Body of pancreas (tissue), 4 donors: Measurements from ENCODE around the gene OR2Z1. TPM values are rescaled to one million over a fixed set of nuclear protein-coding genes. Genes with fewer than 3 reads are reported as not detected.

Experiments
- ATAC-seq: fragments of 150-250 bp; one replicate; pipeline ENCODE4 v1.9.1; 2016
- DNase-seq, 4 donors: peaks; one replicate each; pipeline ENCODE4 v3.0.0-alpha.2; 2019
- H3K27ac ChIP-seq, 4 donors: fragments of 200-600 bp; sonication (generic); 1 replicate in 3 of 4; 2 replicates in 1 of 4; pipeline versions ENCODE4 v1.5.1 to v1.6.1; 2016 to 2019; ENCODE audit warnings: mild to moderate bottlenecking in 1 of 4, mixed read lengths in 1 of 4, moderate library complexity in 1 of 4
- H3K27me3 ChIP-seq, 2 donors: fragments of 200-600 bp; sonication (generic); one replicate each; pipeline ENCODE4 v1.6.0; 2016; ENCODE audit warnings: mild to moderate bottlenecking in 1 of 2
- H3K36me3 ChIP-seq, 2 donors: fragments of 200-600 bp; sonication (generic); replicated peaks in 1 of 2; 2 replicates each; pipeline ENCODE4 v1.5.1; 2016; ENCODE audit warnings: low read depth in 2 of 2; ENCODE audit not compliant: insufficient read depth in 1 of 2
- H3K4me1 ChIP-seq: fragments of 200-600 bp; sonication (generic); one replicate; pipeline ENCODE4 v1.6.0; 2016
- H3K4me3 ChIP-seq, 2 donors: fragments of 200-600 bp; sonication (generic); 1 replicate in 1 of 2; 2 replicates in 1 of 2; pipeline ENCODE4 v1.5.1; 2016 to 2019
- H3K9me3 ChIP-seq, 3 donors: fragments of 200-600 bp; sonication (generic); 1 replicate in 2 of 3; 2 replicates in 1 of 3; pipeline ENCODE4 v1.5.1; 2016
- POLR2A ChIP-seq, 3 donors: fragments of 450-650 bp; IDR thresholded peaks; one replicate each; pipeline ENCODE4 v1.6.1; 2016; ENCODE audit warnings: antibody characterized with exemption in 3 of 3, mild to moderate bottlenecking in 2 of 3
- WGBS, 2 donors: methylation state at CpG; one replicate each; pipeline ENCODE4 v1.1.5; 2017; 5-methylcytosine and 5-hydroxymethylcytosine counted together
- intact Hi-C: fragments of 100-400 bp; cut with DNase I; formaldehyde crosslinking; loops from one replicate; pipeline ENCODE4 v1.15.1; 2023
- total RNA-seq, 2 donors: library from RNA; depleted of rRNA; stranded (reverse); fragments of >200 nt; gene quantifications; one replicate each; pipeline ENCODE4 v1.1.0, GENCODE V29; 2016
- TF ChIP-seq, protein P1 (sequence below), 7 experiments: fragments of 450-650 bp in 4 of 7; fragments of 200-600 bp in 3 of 7; sonication (generic) in 3 of 7; IDR thresholded peaks; one replicate each; pipeline ENCODE4 v1.5.1; 2016 to 2019; ENCODE audit warnings: antibody characterized with exemption in 7 of 7

OR2Z1 gene
- total RNA-seq, 2 donors from 2014 or later = not detected

DNA sequence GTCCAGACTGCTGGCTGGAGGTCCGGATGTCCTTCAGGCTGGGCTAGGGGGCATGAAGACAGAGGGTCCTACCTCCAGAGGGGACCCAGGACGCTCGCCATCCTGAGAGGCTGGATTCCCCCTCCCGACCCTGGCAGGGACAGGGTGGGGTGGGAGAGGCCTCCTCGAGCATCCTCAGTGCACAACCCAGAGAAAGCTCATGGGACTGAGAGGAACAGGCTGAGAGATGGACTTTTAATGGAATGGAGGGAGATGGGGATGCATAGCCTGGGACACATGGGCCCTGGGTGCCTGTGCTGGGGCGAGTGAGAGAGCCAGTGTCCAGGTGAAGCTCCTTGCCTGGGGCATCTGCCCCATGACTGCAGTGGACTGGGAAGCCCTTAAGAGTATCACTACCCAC lies 25.9 kb upstream of the OR2Z1 start:
- TF ChIP-seq, protein P1, sequence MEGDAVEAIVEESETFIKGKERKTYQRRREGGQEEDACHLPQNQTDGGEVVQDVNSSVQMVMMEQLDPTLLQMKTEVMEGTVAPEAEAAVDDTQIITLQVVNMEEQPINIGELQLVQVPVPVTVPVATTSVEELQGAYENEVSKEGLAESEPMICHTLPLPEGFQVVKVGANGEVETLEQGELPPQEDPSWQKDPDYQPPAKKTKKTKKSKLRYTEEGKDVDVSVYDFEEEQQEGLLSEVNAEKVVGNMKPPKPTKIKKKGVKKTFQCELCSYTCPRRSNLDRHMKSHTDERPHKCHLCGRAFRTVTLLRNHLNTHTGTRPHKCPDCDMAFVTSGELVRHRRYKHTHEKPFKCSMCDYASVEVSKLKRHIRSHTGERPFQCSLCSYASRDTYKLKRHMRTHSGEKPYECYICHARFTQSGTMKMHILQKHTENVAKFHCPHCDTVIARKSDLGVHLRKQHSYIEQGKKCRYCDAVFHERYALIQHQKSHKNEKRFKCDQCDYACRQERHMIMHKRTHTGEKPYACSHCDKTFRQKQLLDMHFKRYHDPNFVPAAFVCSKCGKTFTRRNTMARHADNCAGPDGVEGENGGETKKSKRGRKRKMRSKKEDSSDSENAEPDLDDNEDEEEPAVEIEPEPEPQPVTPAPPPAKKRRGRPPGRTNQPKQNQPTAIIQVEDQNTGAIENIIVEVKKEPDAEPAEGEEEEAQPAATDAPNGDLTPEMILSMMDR (IDR thresholded peaks at IDR 0.05) = no peak
- TF ChIP-seq POLR2A (IDR thresholded peaks at IDR 0.05) = no peak
- 19 to 71% methylated on average over 1 to 6 of the region's 6 CpGs for WGBS, 2 donors
- ATAC-seq = no peak
- Histone ChIP-seq H3K27ac (no peak overlapping the region), H3K27me3 (no peaks in the 10 kb centered on the region), H3K9me3 (no peaks in the 10 kb centered on the region), H3K4me1 (no peaks in the 10 kb centered on the region), H3K36me3 (no peaks in the 10 kb centered on the region), H3K4me3 (no peak overlapping the region)
- intact Hi-C loops = no loop called here
- DNase-seq = no peak

DNA sequence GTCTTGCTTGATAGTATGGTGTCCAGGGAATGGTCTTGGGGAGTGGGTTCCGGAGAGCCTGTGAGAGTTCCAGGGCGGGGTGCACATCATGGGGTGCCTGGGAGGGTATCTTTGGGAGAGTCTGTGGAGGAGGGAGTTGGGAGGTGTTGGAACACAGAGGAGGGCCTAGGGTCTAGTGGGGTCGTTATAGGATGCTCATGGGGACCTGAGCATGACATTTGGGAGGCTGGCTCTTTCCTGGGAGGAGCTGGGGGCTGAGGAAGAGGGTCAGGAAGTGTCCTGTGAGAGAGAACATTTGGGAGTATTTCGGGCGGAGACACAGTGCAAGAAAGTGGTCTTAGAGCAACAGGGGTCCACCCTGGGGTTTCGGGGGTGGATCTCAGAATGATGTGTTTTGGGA lies 25.5 kb upstream of the OR2Z1 start:
- Histone ChIP-seq H3K4me3 (no peak overlapping the region), H3K9me3 (no peaks in the 10 kb centered on the region), H3K4me1 (no peaks in the 10 kb centered on the region), H3K27ac (no peak overlapping the region), H3K27me3 (no peaks in the 10 kb centered on the region), H3K36me3 (no peaks in the 10 kb centered on the region)
- DNase-seq (no peak), ATAC-seq (no peak)
- WGBS, 2 donors = 52 to 53% methylated on average over 6 of the region's 6 CpGs
- TF ChIP-seq, protein P1 (IDR thresholded peaks at IDR 0.05) = no peak
- no peak for TF ChIP-seq POLR2A (IDR thresholded peaks at IDR 0.05)
- intact Hi-C loops = no loop called here

DNA sequence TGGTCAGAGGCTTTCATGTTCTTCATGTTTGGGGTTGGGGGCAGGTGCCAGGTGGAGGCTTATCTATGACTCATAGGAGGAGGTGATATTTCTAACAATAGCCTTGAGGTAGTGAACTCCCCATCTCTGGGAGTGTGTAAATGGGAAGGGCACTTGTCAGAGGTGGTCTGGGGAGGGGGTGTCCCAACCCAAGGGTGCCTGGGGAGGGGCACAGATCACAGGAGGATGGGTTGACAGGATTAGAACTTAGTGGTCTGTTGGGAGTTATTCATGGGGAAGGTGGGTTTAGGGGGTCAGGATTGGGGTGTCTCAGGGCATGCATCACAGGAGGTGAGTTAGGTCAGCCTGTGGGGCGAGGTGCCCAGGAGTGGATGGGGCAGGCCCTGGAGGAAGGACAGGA lies 24.4 kb upstream of the OR2Z1 start:
- intact Hi-C loops = no loop called here
- H3K9me3 ChIP-seq = no peaks in the 10 kb centered on the region

DNA sequence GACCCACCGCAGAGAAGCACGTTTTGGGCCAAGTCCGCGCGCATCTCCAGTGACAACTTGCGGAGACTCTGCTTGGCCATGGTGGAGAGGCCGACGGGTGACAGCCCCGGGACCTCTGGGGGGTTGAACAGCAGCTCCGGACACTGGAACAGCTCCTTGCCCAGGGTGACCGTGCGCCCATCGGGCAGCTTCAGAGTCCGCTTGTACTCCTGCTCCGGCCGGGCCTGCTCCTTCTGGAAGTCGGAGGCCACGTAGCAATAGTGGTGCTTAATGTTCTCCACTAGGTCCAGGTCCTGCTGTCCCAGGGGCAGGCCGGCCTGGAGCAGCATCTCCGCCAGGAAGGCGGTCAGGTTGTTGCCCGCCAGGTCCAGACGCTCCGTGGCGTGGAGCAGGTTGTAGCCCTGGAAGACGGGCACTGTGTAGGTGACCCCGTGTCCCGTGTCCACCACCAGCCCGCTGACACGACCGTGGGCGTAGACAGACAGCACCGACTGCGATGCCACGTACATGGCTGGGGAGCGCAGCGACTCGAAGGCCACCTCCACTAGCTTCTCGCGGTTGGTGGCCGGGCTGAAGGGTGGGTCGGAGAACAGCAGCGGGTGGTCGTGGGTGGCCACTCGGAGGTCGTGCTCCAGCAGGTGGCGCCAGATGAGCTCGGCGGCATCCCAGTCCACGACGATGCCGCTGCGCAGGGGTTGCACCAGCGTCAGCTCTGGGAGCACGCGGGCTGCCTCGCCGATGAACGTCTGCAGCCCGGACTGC lies 23.6 kb upstream of the OR2Z1 start:
- TF ChIP-seq POLR2A (IDR thresholded peaks at IDR 0.05) = no peak
- TF ChIP-seq, protein P1 (IDR thresholded peaks at IDR 0.05) = no peak
- 5 to 42% methylated on average over 8 to 11 of the region's 60 CpGs for WGBS, 2 donors
- Histone ChIP-seq H3K27me3 (no peaks in the 10 kb centered on the region), H3K36me3 (no peaks in the 10 kb centered on the region), H3K9me3 (no peaks in the 10 kb centered on the region), H3K4me3 (no peak overlapping the region), H3K27ac (no peak overlapping the region), H3K4me1 (no peaks in the 10 kb centered on the region)
- no peak for DNase-seq
- no peak for ATAC-seq
- intact Hi-C loops = no loop called here

More for the DNA sequence above, 24.4 kb upstream of the OR2Z1 start:
- DNase-seq = no peak
- Histone ChIP-seq H3K36me3 (no peaks in the 10 kb centered on the region), H3K4me1 (no peaks in the 10 kb centered on the region), H3K27me3 (no peaks in the 10 kb centered on the region), H3K4me3 (no peak overlapping the region), H3K27ac (no peak overlapping the region)
- TF ChIP-seq, protein P1 (IDR thresholded peaks at IDR 0.05) = no peak
- TF ChIP-seq POLR2A (IDR thresholded peaks at IDR 0.05) = no peak
- WGBS, 2 donors = 22 to 50% methylated on average over 1 of the region's 1 CpG
- no peak for ATAC-seq
